ENCODE measurements around the gene CAMTA1.

CAMTA1 gene

DNA sequence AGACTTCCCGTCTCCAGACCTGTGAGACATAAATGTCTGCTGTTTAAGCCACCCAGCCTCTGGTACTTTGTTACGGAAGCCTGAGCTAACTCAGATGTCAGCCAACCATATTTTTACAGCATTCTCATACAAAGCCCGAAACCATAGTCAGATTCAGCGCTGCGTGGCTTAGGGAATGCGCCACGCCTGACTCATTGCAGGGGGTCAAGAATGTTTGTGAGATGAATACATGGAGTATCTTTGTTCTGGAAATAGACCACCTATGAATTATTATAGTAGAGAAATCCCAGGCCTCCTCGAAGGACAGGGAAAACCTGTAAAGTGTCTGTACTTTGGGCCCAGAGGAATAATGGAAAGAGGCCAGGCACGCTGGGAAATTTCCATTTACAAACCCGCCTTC lies 434.8 kb downstream of the CAMTA1 start:
- no peak for DNase-seq
- H3K9ac ChIP-seq (ENCODE audit: low read length) = no peak overlapping the region
- no peaks in the 10 kb centered on the region for H4K20me1 ChIP-seq (ENCODE audit: insufficient read depth, low read length)
- no peak overlapping the region for H3K4me2 ChIP-seq (ENCODE audit: low read depth, low read length)
- H3K4me3 ChIP-seq (ENCODE audit: low read length) = no peak overlapping the region
- H3F3A ChIP-seq (ENCODE audit: insufficient read depth, low read length) = no peaks in the 10 kb centered on the region
- no peak for TF ChIP-seq EZH2phosphoT487 (IDR thresholded peaks at IDR 0.05; ENCODE audit: low read length)
- TF ChIP-seq, protein P1, sequence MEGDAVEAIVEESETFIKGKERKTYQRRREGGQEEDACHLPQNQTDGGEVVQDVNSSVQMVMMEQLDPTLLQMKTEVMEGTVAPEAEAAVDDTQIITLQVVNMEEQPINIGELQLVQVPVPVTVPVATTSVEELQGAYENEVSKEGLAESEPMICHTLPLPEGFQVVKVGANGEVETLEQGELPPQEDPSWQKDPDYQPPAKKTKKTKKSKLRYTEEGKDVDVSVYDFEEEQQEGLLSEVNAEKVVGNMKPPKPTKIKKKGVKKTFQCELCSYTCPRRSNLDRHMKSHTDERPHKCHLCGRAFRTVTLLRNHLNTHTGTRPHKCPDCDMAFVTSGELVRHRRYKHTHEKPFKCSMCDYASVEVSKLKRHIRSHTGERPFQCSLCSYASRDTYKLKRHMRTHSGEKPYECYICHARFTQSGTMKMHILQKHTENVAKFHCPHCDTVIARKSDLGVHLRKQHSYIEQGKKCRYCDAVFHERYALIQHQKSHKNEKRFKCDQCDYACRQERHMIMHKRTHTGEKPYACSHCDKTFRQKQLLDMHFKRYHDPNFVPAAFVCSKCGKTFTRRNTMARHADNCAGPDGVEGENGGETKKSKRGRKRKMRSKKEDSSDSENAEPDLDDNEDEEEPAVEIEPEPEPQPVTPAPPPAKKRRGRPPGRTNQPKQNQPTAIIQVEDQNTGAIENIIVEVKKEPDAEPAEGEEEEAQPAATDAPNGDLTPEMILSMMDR (IDR thresholded peaks at IDR 0.05; ENCODE audit: low read length) = no peak
- TF ChIP-seq EZH2 (optimal IDR thresholded peaks at IDR 0.05; ENCODE audit: low read depth, low read length) = no peak
- no peaks in the 10 kb centered on the region for H3K79me2 ChIP-seq (ENCODE audit: low read length)
- H3K4me1 ChIP-seq (ENCODE audit: low read length) = no peaks in the 10 kb centered on the region
- no peaks in the 10 kb centered on the region for H3K9me3 ChIP-seq (replicated peaks; ENCODE audit: insufficient read depth, low read length)
- H3K27me3 ChIP-seq (replicated peaks; ENCODE audit: insufficient read depth, low read length) = peaks cover 95% of the 10 kb centered on the region
- no peak overlapping the region for H3K27ac ChIP-seq (ENCODE audit: low read length)
- H3K9me2 ChIP-seq (replicated peaks; ENCODE audit: insufficient read depth, low read length) = no peaks in the 10 kb centered on the region
- H3K36me3 ChIP-seq (replicated peaks; ENCODE audit: insufficient read depth, low read length) = no peaks in the 10 kb centered on the region
- no peak overlapping the region for H2AFZ ChIP-seq (ENCODE audit: low read length)

DNA sequence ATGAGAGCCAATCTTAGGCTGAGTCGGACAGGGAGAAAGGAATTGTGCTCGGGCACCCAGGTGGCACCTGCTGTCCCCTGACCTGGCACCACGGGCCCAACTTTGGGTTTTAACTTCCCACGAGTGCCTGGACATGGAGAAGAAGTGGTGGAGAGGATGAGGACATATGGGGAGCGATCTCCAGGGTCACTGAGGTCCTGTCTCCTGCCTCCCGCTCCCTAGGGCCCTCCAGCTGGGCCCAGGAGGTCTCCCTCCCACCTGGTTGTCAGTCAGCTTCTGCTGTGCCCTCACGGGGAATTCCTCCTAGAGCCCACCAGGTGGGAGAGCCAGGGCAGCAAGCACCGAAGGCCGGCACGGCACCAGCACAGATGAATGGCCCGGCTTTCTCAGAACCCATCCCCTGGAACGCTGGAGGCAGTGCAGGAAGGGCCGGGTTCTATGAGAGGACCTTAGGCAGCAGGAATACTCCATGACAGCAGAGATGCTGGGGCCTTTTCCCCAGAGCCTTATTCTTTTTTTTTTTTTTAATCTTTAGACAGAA lies 435.5 kb downstream of the CAMTA1 start:
- TF ChIP-seq EZH2phosphoT487 (IDR thresholded peaks at IDR 0.05; ENCODE audit: low read length) (no peak), EZH2 (optimal IDR thresholded peaks at IDR 0.05; ENCODE audit: low read depth, low read length) (no peak)
- TF ChIP-seq, protein P1 (IDR thresholded peaks at IDR 0.05; ENCODE audit: low read length) = no peak
- no peak overlapping the region for H3K4me2 ChIP-seq (ENCODE audit: low read depth, low read length)

GRCh38 chr1:7221826-7222694 lies 436.8 kb downstream of the CAMTA1 start:
- no peak for DNase-seq
- H3K4me1 ChIP-seq (ENCODE audit: low read length) = no peaks in the 10 kb centered on the region
- no peak overlapping the region for H2AFZ ChIP-seq (ENCODE audit: low read length)
- no peaks in the 10 kb centered on the region for H3K9me3 ChIP-seq (replicated peaks; ENCODE audit: insufficient read depth, low read length)
- no peak overlapping the region for H3K27ac ChIP-seq (ENCODE audit: low read length)
- no peaks in the 10 kb centered on the region for H4K20me1 ChIP-seq (ENCODE audit: insufficient read depth, low read length)
- no peaks in the 10 kb centered on the region for H3K9me2 ChIP-seq (replicated peaks; ENCODE audit: insufficient read depth, low read length)
- peaks cover 94% of the 10 kb centered on the region for H3K27me3 ChIP-seq (replicated peaks; ENCODE audit: insufficient read depth, low read length)
- TF ChIP-seq, protein P1 (IDR thresholded peaks at IDR 0.05; ENCODE audit: low read length) = no peak
- no peaks in the 10 kb centered on the region for H3K36me3 ChIP-seq (replicated peaks; ENCODE audit: insufficient read depth, low read length)
- H3K79me2 ChIP-seq (ENCODE audit: low read length) = no peaks in the 10 kb centered on the region
- H3K4me3 ChIP-seq (ENCODE audit: low read length) = no peak overlapping the region
- no peak overlapping the region for H3K9ac ChIP-seq (ENCODE audit: low read length)
- no peaks in the 10 kb centered on the region for H3F3A ChIP-seq (ENCODE audit: insufficient read depth, low read length)
- H3K4me2 ChIP-seq (ENCODE audit: low read depth, low read length) = no peak overlapping the region

More for the DNA sequence above, 435.5 kb downstream of the CAMTA1 start:
- H3K27ac ChIP-seq (ENCODE audit: low read length) = no peak overlapping the region
- peaks cover 94% of the 10 kb centered on the region for H3K27me3 ChIP-seq (replicated peaks; ENCODE audit: insufficient read depth, low read length)
- no peak for DNase-seq
- no peaks in the 10 kb centered on the region for H3K79me2 ChIP-seq (ENCODE audit: low read length)
- no peaks in the 10 kb centered on the region for H3K9me2 ChIP-seq (replicated peaks; ENCODE audit: insufficient read depth, low read length)
- no peaks in the 10 kb centered on the region for H3K36me3 ChIP-seq (replicated peaks; ENCODE audit: insufficient read depth, low read length)
- H4K20me1 ChIP-seq (ENCODE audit: insufficient read depth, low read length) = no peaks in the 10 kb centered on the region
- no peaks in the 10 kb centered on the region for H3F3A ChIP-seq (ENCODE audit: insufficient read depth, low read length)
- no peaks in the 10 kb centered on the region for H3K9me3 ChIP-seq (replicated peaks; ENCODE audit: insufficient read depth, low read length)
- H3K9ac ChIP-seq (ENCODE audit: low read length) = no peak overlapping the region
- H3K4me3 ChIP-seq (ENCODE audit: low read length) = no peak overlapping the region
- H3K4me1 ChIP-seq (ENCODE audit: low read length) = no peaks in the 10 kb centered on the region
- H2AFZ ChIP-seq (ENCODE audit: low read length) = no peak overlapping the region
